VCaP (cell line): ENCODE measurements around the gene ADGRE1.
A peak's percentile ranks its signal among the peaks of the same experiment; 100 is the strongest.

ENCODE experiments used
- H3K27ac ChIP-seq: fragments of 450-650 bp; 2 replicates; pipeline ENCODE4 v1.5.1; 2017
- TF ChIP-seq, protein P1 (sequence below): fragments of 450-650 bp; conservative IDR thresholded peaks from 2 replicates; pipeline ENCODE4 v1.5.1; 2017; ENCODE audit warnings: mild to moderate bottlenecking, moderate library complexity

Gene ADGRE1

DNA sequence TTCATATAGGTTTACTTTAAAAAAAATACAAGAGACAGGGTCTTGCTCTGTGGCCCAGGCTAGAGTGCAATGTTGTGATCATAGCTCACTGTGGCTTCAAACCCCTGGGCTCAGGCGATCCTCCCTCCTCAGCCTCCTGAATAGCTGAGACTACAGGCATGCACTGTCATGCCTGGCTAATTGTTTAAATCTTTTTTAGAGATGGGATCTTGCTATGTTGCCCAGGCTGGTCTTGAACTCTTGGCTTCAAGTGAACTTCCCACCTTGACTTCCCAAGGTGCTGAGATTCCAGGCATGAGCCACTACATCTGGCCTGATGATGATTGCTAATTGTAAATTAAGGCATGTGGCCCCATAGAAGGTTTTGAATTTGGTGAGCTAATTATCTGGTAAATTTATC, 35.4 kb upstream of the ADGRE1 start:
- no peak overlapping the region for H3K27ac ChIP-seq
- TF ChIP-seq, protein P1, sequence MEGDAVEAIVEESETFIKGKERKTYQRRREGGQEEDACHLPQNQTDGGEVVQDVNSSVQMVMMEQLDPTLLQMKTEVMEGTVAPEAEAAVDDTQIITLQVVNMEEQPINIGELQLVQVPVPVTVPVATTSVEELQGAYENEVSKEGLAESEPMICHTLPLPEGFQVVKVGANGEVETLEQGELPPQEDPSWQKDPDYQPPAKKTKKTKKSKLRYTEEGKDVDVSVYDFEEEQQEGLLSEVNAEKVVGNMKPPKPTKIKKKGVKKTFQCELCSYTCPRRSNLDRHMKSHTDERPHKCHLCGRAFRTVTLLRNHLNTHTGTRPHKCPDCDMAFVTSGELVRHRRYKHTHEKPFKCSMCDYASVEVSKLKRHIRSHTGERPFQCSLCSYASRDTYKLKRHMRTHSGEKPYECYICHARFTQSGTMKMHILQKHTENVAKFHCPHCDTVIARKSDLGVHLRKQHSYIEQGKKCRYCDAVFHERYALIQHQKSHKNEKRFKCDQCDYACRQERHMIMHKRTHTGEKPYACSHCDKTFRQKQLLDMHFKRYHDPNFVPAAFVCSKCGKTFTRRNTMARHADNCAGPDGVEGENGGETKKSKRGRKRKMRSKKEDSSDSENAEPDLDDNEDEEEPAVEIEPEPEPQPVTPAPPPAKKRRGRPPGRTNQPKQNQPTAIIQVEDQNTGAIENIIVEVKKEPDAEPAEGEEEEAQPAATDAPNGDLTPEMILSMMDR = no peak

DNA sequence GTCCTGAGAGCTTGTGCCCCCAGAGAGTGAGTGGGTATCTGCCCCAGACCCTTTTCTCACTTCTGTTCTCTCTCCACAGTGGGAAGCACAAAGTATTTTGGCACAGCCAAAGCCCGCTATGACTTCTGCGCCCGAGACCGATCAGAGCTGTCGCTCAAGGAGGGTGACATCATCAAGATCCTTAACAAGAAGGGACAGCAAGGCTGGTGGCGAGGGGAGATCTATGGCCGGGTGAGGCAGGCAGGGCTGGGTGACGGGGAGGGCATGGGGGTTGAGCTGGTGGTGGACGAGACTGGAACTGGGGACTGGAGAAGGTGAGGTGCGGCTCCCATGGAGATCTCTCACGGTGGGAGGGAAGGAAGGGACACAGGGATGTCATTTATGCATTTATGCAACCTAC, 33.5 kb upstream of the ADGRE1 start:
- no peak overlapping the region for H3K27ac ChIP-seq
- TF ChIP-seq, protein P1 = no peak

DNA sequence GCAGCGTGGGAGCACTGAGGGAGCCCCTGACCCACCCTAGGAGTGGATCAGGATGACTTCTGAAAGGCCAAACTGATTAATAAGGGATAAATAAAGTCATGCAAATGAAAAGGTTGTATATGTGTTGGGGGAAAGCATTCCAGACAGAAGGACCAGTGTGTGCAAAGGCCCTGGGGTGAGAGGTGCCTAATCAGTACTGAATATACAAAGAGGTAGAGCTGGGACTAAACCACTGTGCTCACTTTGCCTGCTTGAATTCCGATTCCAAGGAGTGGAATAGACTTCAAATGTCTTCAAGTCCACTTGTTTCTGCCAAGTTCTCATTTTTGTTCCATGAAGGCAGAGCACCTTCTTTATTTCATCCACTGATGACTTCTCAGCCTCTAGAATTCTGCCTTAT, 32.6 kb upstream of the ADGRE1 start:
- TF ChIP-seq, protein P1 = no peak
- H3K27ac ChIP-seq = no peak overlapping the region

DNA sequence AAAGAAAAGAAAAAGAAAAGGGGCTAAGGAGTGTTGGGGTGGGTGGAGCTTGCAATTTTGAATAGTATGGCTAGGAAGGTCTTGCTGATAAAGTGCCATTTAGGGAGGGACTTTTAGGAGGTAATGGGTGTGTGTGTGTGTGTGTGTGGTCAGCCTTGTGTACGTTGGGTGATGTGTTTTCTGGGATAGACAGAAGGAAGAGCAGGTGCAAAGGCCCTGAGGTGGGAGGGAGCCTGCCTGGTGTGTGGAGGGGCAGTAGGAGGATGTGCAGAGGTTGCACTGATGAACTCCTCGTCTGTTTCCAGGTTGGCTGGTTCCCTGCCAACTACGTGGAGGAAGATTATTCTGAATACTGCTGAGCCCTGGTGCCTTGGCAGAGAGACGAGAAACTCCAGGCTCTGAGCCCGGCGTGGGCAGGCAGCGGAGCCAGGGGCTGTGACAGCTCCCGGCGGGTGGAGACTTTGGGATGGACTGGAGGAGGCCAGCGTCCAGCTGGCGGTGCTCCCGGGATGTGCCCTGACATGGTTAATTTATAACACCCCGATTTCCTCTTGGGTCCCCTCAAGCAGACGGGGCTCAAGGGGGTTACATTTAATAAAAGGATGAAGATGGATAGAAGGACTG, 30.5 kb upstream of the ADGRE1 start:
- H3K27ac ChIP-seq = no peak overlapping the region
- TF ChIP-seq, protein P1 = no peak

DNA sequence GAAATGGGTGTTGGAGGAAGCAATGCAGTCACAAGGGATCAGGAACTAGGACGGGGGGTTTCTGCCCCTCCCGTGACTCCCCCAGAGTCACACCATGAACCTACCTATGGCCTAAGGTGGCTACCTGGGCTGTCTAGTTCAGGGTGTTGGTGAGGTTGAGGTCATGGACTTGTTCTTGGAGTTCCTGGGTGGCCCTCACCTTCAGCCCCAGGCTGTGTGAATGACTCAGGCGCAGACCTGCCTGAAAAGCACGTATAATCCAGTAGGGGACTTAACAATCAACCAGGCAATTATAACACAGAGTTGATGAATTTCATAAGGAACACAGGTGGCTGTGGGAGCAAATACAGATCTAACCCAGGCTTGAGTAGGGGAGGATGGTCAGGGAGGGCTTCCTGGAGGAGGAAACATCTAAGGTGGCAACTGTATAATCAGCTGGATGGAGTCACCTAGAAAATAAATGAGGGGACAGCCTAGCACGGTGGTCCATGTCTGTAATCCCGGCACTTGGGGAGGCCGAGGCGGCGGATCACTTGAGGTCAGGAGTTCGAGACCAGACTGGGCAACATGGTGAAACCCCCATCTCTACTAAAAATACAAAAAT, 25.6 kb upstream of the ADGRE1 start:
- H3K27ac ChIP-seq = no peak overlapping the region
- TF ChIP-seq, protein P1 = no peak

DNA sequence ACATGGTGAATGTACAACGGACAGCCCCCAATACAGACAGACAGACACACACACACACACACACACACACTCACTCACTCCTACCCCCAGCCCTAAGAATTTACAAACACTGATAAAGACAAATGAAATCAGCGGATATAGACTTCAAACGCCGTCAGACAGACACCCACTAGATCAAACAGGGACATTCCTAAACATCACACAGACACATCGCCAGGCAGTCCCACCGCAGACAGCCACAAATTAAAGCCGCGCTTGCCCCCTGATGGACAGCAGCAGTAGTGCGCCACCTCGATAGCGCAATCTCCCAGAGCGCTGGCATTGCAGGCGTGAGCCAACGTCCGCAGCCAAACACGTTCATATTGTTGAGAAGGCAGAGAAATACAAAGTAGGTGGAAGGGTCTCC, 24.7 kb upstream of the ADGRE1 start:
- TF ChIP-seq, protein P1 = peak; percentile 79
- H3K27ac ChIP-seq = no peak overlapping the region

DNA sequence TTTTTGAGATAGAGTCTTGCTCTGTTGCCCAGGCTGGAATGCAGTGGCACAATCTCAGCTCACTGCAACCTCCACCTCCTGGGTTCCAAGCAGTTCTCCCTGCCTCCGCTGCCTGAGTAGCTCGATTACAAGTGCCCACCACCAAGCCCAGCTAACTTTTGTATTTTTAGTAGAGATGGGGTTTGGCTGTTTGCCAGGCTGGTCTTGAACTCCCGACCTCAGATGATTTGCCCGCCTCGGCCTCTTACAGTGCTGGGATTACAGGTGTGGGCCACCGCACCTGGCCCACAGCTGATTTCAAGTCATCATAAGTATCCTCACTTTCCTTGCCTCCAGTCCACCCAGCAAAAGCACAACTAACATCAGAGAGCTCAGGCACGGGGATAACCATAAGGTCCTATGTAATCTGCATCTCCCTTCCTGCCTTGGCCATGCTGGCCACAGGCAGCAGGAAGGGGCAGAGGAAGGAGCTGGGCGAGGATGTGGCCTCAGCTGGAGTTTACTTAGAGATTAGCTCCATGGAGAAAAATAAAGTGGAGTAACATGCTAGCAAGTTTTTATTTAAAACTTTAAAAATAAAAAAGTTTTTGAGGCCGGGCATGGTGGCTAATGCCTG, 22.9 kb upstream of the ADGRE1 start:
- no peak overlapping the region for H3K27ac ChIP-seq
- TF ChIP-seq, protein P1 = no peak
